Upper lobe of left lung (tissue), 6 donors: ENCODE data around the gene ZSCAN1. TPM values are rescaled to one million over a fixed set of nuclear protein-coding genes. Genes with fewer than 3 reads are reported as not detected.

Experiments
- ATAC-seq, 2 donors: fragments of 200-7000 bp; cut with Tn5 transposase; one replicate each; pipeline ENCODE4 v1.9.1; 2022; ENCODE audit warnings: mild to moderate bottlenecking in 2 of 2, moderate library complexity in 2 of 2; ENCODE audit not compliant: low FRiP score in 2 of 2
- DNase-seq, 2 donors: peaks; one replicate each; pipeline ENCODE4 v3.0.0-alpha.2; 2019 to 2020
- H3K27ac ChIP-seq, 4 donors: fragments of 200-600 bp; sonication (generic); one replicate each; pipeline ENCODE4 v1.5.1; 2016 to 2019
- H3K27me3 ChIP-seq, 4 donors: fragments of 200-600 bp; sonication (generic); one replicate each; pipeline ENCODE4 v1.5.1; 2017 to 2019
- H3K36me3 ChIP-seq, 4 donors: fragments of 200-600 bp; sonication (generic); one replicate each; pipeline ENCODE4 v1.5.1; 2016 to 2019
- H3K4me1 ChIP-seq, 4 donors: fragments of 200-600 bp; sonication (generic); one replicate each; pipeline ENCODE4 v1.5.1; 2018 to 2019
- H3K4me3 ChIP-seq, 4 donors: fragments of 200-600 bp; sonication (generic); one replicate each; pipeline ENCODE4 v1.5.1; 2017 to 2019; ENCODE audit warnings: mild to moderate bottlenecking in 2 of 4, moderate library complexity in 1 of 4
- H3K9me3 ChIP-seq, 4 donors: fragments of 200-600 bp; sonication (generic); one replicate each; pipeline ENCODE4 v1.5.1; 2018 to 2019
- CTCF ChIP-seq, 6 experiments: fragments of 450-650 bp in 4 of 6; fragments of 200-600 bp in 2 of 6; sonication (generic) in 2 of 6; IDR thresholded peaks; one replicate each; pipeline ENCODE4 v1.5.1; 2016 to 2019; ENCODE audit warnings: antibody characterized with exemption in 6 of 6
- EP300 ChIP-seq, 4 donors: sonication (generic); formaldehyde crosslinking; IDR thresholded peaks; one replicate each; pipeline ENCODE4 v1.5.1; 2017; ENCODE audit warnings: antibody characterized with exemption in 4 of 4, control low read depth in 2 of 4
- POLR2A ChIP-seq, 4 donors: fragments of 450-650 bp; IDR thresholded peaks; one replicate each; pipeline ENCODE4 v1.5.1; 2016 to 2017; ENCODE audit warnings: antibody characterized with exemption in 4 of 4, mild to moderate bottlenecking in 2 of 4
- POLR2AphosphoS5 ChIP-seq, 2 donors: sonication (generic); formaldehyde crosslinking; IDR thresholded peaks; one replicate each; pipeline ENCODE4 v1.5.1; 2017; ENCODE audit warnings: antibody characterized with exemption in 2 of 2
- WGBS, 2 donors: methylation state at CpG; one replicate each; pipeline ENCODE4 v1.1.5; 2017 to 2018; 5-methylcytosine and 5-hydroxymethylcytosine counted together
- total RNA-seq, 6 donors: library from RNA; depleted of rRNA in 4 of 6; stranded (reverse); fragments of >200 nt in 4 of 6; gene quantifications; one replicate each; pipeline versions ENCODE4 v1.1.0 to v1.2.1, GENCODE V29; 2016 to 2021
- donor health status: DM: no; HTN: no; CAD: no; lungs with moderate emphysema.
- donor health status: DM: no; HTN: yes; CAD: no; lungs with severe emphysema.

The ZSCAN1 gene
- total RNA-seq, 6 donors from 2014 or later, result 0.61 to 2.1 (median 1.4) TPM; not detected in 3

GRCh38 chr19:58022283-58022660, 11.6 kb upstream of the ZSCAN1 start:
- no peak for TF ChIP-seq POLR2A (IDR thresholded peaks at IDR 0.05)
- TF ChIP-seq EP300 (IDR thresholded peaks at IDR 0.05), result no peak
- H3K9me3 ChIP-seq, result peaks cover 0 to 23% (median 6%) of the 10 kb centered on the region in 4 donors
- no peaks in the 10 kb centered on the region for H3K36me3 ChIP-seq
- H3K4me3 ChIP-seq, result no peak overlapping the region
- DNase-seq, result no peak
- WGBS, 2 donors, result 69 to 79% methylated on average over 4 of the region's 4 CpGs
- ATAC-seq, result no peak
- H3K27ac ChIP-seq, result no peak overlapping the region
- no peaks in the 10 kb centered on the region for H3K4me1 ChIP-seq
- H3K27me3 ChIP-seq, result no peaks in the 10 kb centered on the region

- Histone ChIP-seq H3K36me3 (no peaks in the 10 kb centered on the region), H3K27me3 (no peaks in the 10 kb centered on the region), H3K27ac (no peak overlapping the region), H3K9me3 (peaks cover 0 to 28% (median 8%) of the 10 kb centered on the region in 4 donors), H3K4me1 (no peaks in the 10 kb centered on the region), H3K4me3 (no peak overlapping the region)
- ATAC-seq, result no peak
- no peak for DNase-seq
- 93 to 94% methylated on average over 7 to 12 of the region's 12 CpGs for WGBS, 2 donors
- TF ChIP-seq EP300 (IDR thresholded peaks at IDR 0.05) (no peak), POLR2A (IDR thresholded peaks at IDR 0.05) (no peak), CTCF (IDR thresholded peaks at IDR 0.05) (no peak), POLR2AphosphoS5 (IDR thresholded peaks at IDR 0.05) (no peak)
Observed at GRCh38 chr19:58024661-58025060, 9.2 kb upstream of the ZSCAN1 start.

- Histone ChIP-seq H3K4me3 (peak overlapping the region in 3 of 4 donors; percentile 46 to 58 (median 49)), H3K27ac (peak overlapping the region in 1 of 4 donors; percentile 40), H3K4me1 (peaks cover 0 to 4% (median 1%) of the 10 kb centered on the region in 4 donors), H3K36me3 (no peaks in the 10 kb centered on the region), H3K9me3 (peaks cover 7 to 66% (median 33%) of the 10 kb centered on the region in 4 donors), H3K27me3 (peaks cover 0 to 13% (median 3%) of the 10 kb centered on the region in 4 donors)
- 9 to 13% methylated on average over 15 to 18 of the region's 20 CpGs for WGBS, 2 donors
- no peak for ATAC-seq
- TF ChIP-seq POLR2A (IDR thresholded peaks at IDR 0.05), result no peak
- no peak for TF ChIP-seq EP300 (IDR thresholded peaks at IDR 0.05)
- no peak for TF ChIP-seq CTCF (IDR thresholded peaks at IDR 0.05)
- TF ChIP-seq POLR2AphosphoS5 (IDR thresholded peaks at IDR 0.05), result no peak
- DNase-seq, result no peak
Observed at GRCh38 chr19:58034477-58034793, 610 bp downstream of the ZSCAN1 start.

GRCh38 chr19:58035863-58036262, 2.0 kb downstream of the ZSCAN1 start:
- Histone ChIP-seq H3K27me3 (peaks cover 0 to 13% (median 3%) of the 10 kb centered on the region in 4 donors), H3K9me3 (peaks cover 7 to 71% (median 42%) of the 10 kb centered on the region in 4 donors), H3K36me3 (no peaks in the 10 kb centered on the region), H3K4me3 (no peak overlapping the region), H3K27ac (no peak overlapping the region), H3K4me1 (peaks cover 0 to 4% (median 1%) of the 10 kb centered on the region in 4 donors)
- ATAC-seq (no peak), DNase-seq (no peak)
- no peak for TF ChIP-seq POLR2AphosphoS5 (IDR thresholded peaks at IDR 0.05)
- TF ChIP-seq CTCF (IDR thresholded peaks at IDR 0.05), result no peak
- TF ChIP-seq EP300 (IDR thresholded peaks at IDR 0.05), result no peak
- no peak for TF ChIP-seq POLR2A (IDR thresholded peaks at IDR 0.05)
- 74 to 81% methylated on average over 8 of the region's 8 CpGs for WGBS, 2 donors

GRCh38 chr19:58037927-58038687, 4.3 kb downstream of the ZSCAN1 start:
- Histone ChIP-seq H3K9me3 (peaks cover 13 to 90% (median 55%) of the 10 kb centered on the region in 4 donors), H3K27ac (no peak overlapping the region), H3K27me3 (peaks cover 0 to 13% (median 3%) of the 10 kb centered on the region in 4 donors), H3K4me1 (peaks cover 0 to 4% (median 1%) of the 10 kb centered on the region in 4 donors), H3K4me3 (no peak overlapping the region), H3K36me3 (no peaks in the 10 kb centered on the region)
- DNase-seq, result peak in 1 of 2 donors; percentile 79
- 10 to 23% methylated on average over 17 to 23 of the region's 44 CpGs for WGBS, 2 donors
- no peak for ATAC-seq
- TF ChIP-seq POLR2A (IDR thresholded peaks at IDR 0.05) (no peak), POLR2AphosphoS5 (IDR thresholded peaks at IDR 0.05) (no peak), CTCF (IDR thresholded peaks at IDR 0.05) (no peak), EP300 (IDR thresholded peaks at IDR 0.05) (no peak)
